CD4-positive, alpha-beta T cell treated with Interleukin-21 for 1 hour (primary cell): Measurements from ENCODE around the gene CD320.
"Not testable (repeated sequence)": the region's sequence is repeated elsewhere in the genome, so short reads cannot be mapped to it uniquely, and the experiment has no call there.

Experiments used
- DNase-seq: peaks from one replicate; pipeline ENCODE4 v3.0.0-alpha.2; 2020

Gene CD320

DNA sequence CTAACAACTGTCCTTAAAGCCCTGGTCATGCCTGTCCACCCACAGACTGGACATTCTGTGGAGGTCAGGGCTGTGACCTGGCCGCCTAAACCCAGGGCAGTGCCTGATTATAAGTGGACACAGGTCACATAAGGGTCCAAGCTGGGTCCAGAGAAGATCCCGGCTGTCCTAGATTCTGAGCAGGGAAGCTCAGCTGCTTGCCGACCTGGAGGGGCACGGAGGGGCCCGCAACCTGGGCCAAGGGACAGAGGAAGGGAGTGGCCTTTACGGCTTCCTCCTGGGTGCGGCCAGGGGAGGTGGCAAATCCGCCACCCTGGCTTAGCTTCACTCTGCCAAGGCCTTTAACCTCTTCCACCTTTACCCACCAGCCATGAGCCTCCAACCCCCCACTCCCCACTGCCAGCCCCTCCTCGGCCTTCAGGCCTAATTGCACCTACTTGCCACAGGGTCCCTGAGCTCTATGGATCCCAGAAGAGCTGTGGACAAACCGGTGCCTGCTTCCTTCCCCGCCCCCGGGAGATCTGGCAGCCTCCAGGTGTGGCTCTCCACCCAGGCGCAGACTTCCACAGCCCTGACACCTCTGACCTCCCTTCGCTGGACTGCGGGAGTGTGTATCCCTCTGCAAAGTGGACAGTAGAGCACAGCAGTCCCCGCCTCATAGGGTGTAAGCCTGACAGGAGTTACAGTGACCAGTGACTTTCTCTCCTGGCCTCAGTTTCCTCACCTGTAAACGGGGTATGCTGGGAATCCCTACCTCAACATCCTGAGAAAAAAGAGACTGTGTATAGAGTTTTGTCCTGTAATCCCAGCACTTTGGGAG lies 1.7 kb downstream of the CD320 start:
- no peak for DNase-seq

DNA sequence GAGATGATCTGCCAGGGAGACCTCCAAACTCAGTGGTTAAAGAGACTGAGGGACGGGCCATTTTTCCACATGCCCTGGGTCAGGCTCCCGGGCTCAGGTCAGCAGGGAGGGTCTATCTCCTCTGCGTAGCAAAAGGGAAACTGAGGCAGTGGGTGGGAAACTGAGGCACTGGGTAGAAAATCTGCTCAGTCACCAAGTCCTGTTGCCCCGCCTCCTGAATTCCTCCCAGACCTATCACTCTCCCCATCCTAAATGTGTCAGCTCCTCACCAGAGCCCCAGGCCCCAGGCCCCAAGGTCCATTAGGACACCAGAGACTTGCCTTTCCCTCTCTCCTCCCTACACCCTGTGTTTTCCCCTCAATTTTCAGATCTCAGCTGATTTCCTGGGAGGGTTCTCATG lies 2.4 kb downstream of the CD320 start:
- DNase-seq, result no peak

DNA sequence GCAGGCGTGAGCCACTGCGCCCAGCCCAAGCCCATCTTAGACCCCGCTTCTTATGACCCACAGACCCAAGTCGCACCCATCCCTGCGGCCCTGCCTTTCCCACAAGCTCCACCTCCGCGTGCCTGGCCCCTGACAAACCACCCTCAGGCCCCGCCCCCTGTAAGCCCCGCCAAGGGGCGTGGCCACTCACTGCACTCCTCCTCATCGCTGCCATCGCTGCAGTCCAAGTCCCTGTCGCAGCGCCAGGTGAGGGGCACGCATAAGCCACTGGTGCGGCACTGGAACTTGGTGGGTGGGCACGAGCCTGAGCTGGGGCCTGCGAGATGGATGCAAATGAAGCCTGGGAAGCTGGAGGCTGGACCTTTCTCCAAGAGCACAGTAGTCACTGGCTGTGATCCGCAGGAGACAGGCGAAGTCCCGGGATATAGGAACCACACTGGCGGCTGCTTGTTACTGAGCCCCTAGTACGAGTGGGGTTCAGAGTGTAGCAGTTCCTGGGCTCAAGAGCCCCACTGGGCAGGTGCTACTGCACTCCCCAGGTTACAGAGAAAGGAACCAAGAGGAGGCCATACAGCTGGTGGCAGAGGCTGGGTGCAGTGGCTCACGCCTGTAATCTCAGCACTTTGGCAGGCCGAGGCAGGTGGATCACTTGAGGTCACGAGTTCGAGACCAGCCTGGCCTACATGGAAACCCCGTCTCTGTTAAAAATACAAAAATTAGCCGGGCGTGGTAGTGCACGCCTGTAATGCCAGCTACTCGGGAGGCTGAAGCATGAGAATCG lies 3.1 kb downstream of the CD320 start:
- DNase-seq, result peak; percentile 13

DNA sequence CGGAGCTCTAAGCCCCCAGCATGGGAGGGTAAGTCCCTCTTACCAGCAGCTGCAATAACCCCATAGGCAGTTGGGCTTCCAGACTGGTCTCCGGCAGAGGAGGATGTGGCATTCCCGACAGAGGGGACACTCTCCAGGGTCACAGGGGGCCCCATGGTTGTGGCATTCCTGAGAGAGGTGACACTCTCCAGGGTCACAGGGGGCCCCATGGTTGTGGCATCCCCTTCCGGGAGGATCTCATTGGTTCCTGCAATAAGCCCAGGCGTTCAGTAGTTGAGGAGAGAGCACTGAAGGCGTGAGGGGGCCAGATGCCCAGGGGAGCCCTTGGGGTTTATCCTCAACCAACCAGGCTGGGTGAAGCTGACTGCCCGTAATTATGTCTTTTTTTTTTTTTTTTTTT lies 5.4 kb downstream of the CD320 start:
- DNase-seq, result no peak

DNA sequence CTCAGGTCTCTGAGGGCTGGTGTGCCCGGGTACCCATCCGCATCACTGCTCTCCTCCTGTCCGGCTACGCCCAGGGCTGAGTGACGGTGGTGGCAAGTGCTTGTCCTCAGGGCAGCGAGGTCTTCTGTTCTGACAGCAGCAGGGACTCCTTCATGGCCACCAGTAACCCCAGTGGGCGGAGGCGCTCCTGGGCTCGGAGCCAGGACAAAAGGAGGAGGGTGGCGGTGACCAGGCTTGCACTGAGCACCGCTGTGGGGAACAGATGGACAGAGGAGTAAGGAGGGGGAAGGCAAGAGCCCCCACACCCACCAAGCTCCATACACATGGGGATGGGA lies 5.8 kb downstream of the CD320 start:
- DNase-seq, result no peak

DNA sequence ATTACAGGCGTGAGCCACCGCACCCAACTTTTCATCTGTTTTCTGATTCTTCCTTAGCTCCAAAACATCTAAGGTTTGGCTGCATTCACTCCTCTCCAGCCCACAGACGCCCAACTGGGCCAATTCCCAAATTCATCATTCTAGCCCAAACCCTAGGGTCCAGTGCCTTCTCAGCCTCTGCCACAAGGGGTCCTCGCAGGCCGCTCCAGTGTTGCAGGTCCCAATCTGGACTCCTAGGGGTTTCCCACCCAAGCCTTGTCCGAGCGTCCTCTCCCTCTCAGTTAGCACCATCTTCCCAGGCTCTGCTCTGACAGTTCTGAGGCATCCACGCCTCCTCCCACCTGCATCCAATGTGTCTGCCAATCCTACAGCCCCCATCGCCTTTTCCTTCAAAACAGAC lies 16.8 kb downstream of the CD320 start:
- DNase-seq, result not testable (repeated sequence)

DNA sequence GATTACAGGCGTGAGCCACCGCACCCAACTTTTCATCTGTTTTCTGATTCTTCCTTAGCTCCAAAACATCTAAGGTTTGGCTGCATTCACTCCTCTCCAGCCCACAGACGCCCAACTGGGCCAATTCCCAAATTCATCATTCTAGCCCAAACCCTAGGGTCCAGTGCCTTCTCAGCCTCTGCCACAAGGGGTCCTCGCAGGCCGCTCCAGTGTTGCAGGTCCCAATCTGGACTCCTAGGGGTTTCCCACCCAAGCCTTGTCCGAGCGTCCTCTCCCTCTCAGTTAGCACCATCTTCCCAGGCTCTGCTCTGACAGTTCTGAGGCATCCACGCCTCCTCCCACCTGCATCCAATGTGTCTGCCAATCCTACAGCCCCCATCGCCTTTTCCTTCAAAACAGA lies 31.6 kb downstream of the CD320 start:
- not testable (repeated sequence) for DNase-seq

DNA sequence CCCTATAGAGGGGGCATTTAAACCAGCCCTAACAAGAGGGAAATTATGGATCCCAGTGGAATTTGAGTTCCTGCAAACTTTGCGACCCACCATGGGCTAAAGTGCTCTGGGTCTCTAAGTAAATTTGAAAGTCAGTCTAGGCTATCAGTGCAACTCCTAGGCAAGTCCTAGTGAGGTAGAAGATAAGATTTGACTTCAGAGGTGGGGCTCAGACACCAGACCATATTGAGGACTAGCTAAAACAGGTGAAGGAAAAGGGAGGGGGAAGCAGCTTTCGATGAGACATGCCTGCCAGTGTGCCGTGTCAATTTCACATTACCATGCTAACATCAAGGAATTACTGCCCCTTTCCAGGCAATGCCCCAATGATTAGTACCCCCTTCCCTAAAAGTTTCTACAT lies 38.4 kb downstream of the CD320 start:
- DNase-seq, result no peak

DNA sequence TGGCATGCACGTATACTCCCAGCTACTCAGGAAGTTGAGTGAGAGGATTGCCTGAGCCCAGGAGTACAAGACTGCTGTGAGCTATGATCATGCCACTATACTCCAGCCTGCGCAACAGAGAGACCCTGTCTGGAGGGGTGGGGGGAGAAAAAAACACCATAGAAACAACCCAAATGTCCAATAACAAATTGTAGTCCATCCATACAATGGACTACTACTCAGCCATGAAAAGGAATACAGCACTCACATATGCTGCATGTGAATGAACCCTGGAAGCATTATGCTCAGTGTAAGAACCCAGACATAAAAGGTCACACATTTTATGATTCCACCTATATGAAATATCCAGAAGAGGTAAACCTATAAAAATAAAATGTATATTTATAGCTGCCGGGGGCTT lies 42.3 kb downstream of the CD320 start:
- no peak for DNase-seq

DNA sequence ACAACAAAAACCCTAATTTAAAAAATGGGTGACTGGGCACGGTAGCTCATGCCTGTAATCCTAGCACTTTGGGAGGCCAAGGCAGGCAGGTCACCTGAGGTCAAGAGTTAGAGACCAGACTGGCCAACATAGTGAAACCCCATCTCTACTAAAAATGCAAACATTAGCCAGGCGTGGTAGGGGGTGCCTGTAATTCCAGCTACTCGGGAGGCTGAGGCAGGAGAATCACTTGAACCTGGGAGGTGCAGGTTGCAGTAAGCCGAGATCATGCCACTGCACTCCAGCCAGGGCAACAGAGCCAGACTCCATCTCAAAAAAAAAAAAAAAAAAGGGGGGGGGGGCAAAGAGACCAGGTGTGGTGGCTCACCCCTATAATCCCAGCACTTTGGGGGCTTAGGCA lies 43.9 kb downstream of the CD320 start:
- not testable (repeated sequence) for DNase-seq

DNA sequence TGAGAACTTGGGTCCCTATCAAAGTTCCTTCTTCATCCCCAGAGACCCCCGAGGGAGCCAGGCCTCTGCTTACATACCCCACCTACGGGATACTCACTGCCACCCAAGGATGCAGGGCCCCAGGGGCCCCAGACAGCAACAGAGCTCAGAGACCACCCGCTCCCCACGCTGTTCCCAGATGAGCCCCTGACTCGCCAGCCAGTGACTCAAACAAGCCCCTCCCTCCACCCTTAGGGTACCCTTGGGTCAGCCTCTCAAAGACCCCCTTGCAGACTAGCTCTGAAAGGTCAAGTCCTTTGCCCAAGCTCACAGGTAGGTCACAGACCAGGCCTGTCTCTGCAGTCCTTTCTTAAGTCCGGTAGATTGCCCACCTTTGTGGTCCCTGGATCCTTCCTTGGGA lies 45.7 kb downstream of the CD320 start:
- no peak for DNase-seq

DNA sequence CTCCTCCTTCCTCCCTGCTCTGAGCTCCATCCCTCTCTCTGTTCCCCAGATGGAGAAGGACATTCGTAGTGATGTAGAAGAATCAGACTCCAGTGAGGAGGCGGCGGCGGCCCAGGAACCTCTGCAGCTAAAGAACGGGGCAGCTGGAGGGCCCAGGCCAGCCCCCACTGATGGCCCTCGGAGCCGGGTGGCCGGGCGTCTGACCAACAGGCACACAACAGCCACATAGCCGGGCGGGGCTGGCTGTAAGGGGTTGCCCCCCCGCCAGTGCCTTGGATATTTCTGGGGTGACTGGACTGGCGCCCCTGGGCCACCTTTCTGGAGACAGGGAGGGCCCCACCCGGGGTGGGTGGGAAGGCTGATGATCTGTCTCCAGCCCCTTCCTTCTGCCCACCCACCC lies 46.3 kb downstream of the CD320 start:
- DNase-seq, result no peak

DNA sequence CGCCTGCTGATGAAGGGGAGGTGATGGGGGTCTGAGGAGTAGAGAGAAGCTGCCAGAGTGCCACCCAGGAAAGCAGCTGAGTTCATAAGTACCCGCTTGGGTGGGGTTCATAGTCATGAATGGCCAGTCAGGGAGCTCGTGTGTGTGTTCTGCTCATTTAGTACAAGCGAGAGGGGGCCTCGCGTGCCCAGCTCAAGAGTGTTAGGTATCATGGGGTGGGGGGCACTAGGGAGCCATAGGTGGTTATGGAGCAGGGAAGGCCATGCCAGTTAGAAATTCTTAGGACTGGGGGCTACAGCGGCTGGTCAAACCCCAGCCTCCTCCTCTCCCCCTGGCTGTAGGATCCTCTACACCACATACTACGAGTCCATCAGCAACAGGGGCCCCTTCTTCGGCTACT lies 46.8 kb downstream of the CD320 start:
- DNase-seq, result no peak

DNA sequence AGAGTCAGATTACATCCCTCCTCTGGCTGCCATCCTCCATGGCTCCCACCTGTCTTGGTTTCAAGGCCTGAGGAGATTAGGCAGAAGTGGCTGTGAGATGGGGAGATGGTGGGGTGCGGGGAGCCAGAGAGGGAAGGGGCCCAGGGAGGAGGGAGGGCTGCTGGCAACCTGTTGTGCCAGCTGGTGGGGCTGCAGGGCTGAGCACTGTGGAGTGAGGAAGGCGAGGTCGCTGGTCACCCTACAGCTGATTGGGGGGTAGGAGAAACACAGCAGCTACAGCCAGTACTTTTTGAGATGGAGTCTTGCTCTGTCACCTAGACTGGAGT lies 48.3 kb downstream of the CD320 start:
- DNase-seq, result no peak

DNA sequence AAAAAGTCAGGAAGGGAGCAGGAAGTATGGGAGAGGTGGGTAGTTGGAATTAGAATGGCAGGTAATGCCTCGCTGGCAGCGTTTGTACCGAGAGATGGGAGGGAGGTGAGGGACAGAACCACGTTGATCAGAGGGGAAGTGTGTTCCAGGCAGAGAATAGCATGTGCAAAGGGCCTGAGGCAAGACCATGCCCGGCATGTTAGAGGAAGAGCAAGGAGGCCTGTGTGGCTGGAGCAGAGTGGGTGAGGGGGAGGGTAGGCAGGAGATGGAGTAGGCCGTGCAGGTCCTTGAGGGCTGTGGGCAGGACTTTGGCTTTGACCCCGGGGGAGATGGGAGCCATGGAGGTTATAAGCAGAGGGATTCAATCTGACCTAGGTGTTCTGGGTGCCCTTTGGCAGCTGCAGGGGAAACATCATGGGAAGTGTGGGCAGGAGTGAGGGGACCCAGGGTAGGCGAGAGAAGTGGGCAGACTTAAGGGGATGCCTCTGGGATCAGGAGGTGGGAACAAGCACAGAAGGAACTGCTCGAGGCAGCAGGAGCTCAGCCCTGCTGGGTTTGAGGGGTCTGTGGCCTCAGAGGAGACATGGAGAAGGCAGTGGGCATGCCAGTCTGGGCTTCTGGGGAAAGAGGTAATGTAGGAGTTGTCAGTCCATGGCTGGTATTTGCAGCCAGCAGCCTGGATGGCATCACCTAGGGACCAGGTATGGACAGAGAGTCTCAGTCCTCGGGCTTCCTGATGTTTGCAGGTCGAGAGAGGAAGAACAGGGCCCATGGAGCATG lies 48.8 kb downstream of the CD320 start:
- DNase-seq, result no peak

DNA sequence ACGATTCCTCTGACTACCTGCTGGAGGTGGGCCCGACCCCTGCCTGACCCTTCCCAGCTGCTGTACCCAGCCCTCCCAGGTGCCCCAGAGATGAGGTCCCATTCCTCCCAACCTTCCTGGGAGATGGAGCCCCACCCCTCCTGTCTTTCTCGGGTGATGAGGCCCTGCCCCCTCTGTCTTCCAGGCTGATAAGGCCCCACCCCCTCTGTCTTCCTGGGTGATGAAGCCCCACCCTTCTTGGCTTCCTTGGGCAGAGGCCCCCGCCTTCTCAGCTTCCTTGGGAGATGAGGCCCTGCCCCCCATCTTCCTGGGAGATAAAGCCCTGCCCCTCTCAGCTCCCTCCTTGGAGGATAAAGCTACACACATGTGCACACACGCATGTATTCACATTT lies 51.1 kb downstream of the CD320 start:
- DNase-seq, result no peak

DNA sequence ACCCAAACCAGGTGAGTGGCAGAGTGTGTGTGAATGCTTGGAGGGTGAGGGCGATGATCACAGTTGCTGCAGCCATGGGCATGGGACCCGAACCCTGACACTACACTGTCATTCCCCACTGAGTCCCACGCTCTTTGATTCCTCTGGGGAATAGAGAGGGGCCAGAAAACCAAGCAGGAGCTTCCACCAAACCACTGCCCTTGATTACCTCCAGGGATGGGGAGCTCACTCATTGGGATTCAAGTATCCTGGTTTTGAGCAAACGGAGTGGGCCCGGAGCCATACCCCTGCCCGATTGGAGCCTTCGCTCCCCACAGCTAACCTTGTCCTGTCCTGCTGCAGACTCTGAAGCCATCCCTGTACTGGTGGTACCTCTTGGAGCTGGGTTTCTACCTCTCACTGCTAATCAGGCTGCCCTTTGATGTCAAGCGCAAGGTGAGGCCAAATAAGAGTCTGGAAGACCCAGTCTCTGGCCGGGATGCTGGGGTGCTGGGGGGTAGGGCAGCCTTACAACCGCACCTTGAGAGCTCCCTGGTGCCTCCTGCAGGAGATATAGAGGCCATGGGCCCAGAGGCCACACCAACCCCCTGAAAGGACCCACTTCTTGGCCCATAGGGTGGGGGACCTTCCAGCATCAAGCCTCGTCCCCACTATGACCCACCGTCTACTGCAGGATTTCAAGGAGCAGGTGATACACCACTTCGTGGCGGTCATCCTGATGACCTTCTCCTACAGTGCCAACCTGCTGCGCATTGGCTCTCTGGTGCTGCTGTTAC lies 51.7 kb downstream of the CD320 start:
- no peak for DNase-seq

DNA sequence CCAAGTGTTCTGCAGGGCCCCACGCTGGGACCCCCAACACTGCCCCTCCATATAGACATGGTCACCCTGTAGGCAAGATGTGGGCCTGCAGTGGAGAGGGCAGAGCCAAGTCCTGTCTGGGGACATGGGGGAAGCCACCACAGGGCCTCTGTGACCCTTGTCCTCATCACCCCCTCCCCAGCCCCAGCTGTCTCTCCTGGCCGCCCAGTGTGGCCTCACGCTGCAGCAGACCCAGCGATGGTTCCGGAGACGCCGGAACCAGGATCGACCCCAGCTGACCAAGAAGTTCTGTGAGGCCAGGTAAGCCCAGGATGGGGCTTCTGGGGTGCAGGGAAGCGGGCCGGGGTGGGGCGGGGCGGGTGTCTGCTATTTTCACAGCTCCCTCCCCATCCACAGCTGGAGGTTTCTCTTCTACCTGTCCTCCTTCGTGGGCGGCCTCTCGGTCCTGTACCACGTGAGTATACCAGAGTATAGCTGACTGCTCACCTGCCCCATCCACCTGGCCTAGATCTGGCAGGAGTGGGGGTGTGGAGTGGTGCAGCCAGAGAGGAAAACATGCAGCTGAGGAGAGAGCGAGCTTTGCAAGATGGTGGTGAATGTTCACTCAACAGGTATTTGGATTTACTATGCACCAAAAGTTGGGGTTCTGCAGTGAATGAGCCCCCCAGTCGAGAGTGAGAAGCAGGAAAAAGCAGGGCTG lies 52.6 kb downstream of the CD320 start:
- DNase-seq, result no peak

DNA sequence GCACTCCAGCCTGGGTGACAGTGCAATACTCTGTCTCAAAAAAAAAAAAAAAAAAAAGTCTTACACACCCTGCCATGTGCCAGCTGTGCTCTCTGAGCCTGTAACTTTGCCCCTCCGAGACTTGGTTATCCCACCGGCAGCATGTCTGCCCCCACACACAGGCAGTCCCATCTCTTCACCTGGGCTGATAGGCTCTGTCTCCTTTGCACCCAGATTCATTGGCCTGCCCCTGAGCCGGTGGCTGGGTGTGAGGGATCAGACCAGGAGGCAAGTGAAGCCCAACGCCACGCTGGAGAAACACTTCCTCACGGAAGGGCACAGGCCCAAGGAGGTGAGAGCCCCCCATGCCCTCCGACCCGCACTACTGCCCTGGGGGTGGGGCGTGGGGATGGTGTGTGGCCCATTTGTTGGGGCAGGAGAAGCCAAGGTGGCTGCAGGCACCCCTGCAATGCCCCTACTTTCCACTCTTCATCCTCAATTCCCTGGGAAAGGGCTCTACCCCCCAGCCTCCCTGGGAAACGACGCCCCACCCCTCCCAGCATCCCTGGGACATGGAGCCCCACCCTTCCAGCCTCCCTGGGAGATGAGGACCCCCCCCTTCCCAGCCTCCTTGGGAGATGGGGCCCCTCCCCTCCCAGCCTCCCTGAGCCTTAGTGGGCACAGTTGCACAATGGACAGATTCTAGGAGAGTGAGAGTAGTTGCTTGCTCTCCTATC lies 53.7 kb downstream of the CD320 start:
- no peak for DNase-seq

DNA sequence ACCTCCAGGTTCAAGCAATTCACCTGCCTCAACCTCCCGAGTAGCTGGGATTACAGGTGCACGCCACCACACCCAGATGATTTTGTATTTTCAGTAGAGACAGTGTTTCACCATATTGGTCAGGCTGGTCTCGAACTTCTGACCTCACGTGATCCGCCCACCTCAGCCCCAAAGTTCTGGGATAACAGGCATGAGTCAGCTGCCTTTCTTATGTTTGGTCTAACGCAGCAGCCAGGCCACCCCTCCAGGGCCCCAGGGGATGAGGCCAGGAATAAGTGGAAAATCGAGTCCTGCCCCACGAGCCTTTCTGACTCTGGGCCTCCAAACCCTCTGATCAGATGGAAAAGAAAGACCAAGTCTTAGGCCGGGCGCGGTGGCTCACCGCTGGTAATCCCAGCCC lies 54.5 kb downstream of the CD320 start:
- DNase-seq, result no peak

DNA sequence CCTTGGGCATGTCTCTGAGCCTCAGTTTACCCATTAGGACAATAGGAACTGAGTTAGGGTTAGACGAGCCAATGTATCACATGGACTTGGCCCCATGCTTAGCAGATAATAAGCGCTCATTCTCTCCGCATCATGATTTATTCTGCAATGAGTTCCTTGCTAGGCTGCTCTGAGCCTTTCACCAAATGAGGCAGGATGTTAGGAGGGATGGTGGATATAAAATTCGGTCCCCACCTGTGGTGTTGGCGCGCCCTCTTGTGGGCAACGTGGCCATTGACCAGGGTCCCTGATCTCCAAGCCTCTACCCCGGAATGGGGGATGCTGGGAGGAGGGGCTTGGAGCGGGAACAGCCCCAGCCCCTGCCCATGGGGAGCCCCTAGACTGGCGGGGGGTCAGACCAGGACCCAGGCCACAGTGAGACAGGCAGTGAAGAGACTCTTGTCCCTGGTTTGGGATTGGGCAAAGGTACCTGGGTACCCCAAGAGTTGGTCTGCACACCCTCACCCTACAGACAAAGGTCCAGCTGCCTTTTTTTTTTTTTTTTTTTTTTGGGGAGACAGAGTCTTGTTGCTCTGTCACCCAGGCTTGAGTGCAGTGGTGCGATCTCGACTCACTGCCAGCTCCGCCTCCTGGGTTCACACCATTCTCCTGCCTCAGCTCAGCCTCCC lies 55.1 kb downstream of the CD320 start:
- DNase-seq, result peak; percentile 83
